A549 (cell line): Measurements from ENCODE around the gene ATP7B. TPM values are rescaled to one million over a fixed set of nuclear protein-coding genes. Genes with fewer than 3 reads are reported as not detected.
A peak's percentile ranks its signal among the peaks of the same experiment; 100 is the strongest.

Experiments
- ATAC-seq, 2 experiments: fragments of 200-7000 bp in 1 of 2; fragments of >200 bp in 1 of 2; cut with Nextera tagmentation in 1 of 2; cut with Tn5 transposase in 1 of 2; 3 replicates each; pipeline versions ENCODE4 v1.8.0 to v1.9.1; 2018 to 2020; ENCODE audit warnings: mild to moderate bottlenecking in 1 of 2, moderate library complexity in 1 of 2
- CTCF ChIA-PET: fragments of 300-600 bp; sonication (Branson Sonifier 250); formaldehyde crosslinking; extraction: SDS; loops from one replicate; lab custom pipeline; 2021; ENCODE audit warnings: antibody characterized with exemption, inconsistent platforms; lab: Yijun Ruan, JAX
- POLR2A ChIA-PET: fragments of 350-600 bp; formaldehyde crosslinking; extraction: SDS; loops from one replicate; lab custom pipeline; 2021; ENCODE audit warnings: antibody characterized with exemption, inconsistent platforms; lab: Yijun Ruan, JAX
- DNase-seq, 2 experiments: peaks; one replicate each; pipeline versions ENCODE4 v3.0.0 to v3.0.0-alpha.2; 2011 to 2016; ENCODE audit warnings: low read depth in 1 of 2, low spot score in 1 of 2
- FAIRE-seq: peaks from 2 replicates; lab custom pipeline; 2011; peaks lifted over from hg19 to GRCh38; lab: Jason Lieb, UNC
- H3K27ac ChIP-seq, 2 experiments: fragments of >200 bp; sonication (Bioruptor Twin); formaldehyde crosslinking; 3 replicates each; pipeline ENCODE4 v1.5.1; 2016 to 2017
- H3K4me1 ChIP-seq: fragments of >200 bp; sonication (Bioruptor Twin); formaldehyde crosslinking; 3 replicates; pipeline ENCODE4 v1.6.1; 2016
- H3K4me2 ChIP-seq: fragments of >200 bp; sonication (Bioruptor Twin); formaldehyde crosslinking; 3 replicates; pipeline ENCODE4 v1.6.1; 2016
- H3K4me3 ChIP-seq: fragments of >200 bp; sonication (Bioruptor Twin); formaldehyde crosslinking; 3 replicates; pipeline ENCODE4 v1.5.1; 2016
- H3K9me3 ChIP-seq: fragments of >200 bp; sonication (Bioruptor Twin); formaldehyde crosslinking; 3 replicates; pipeline ENCODE4 v1.6.1; 2016
- BHLHE40 ChIP-seq: IDR thresholded peaks from 2 replicates; pipeline ENCODE4 v1.6.1; 2012; ENCODE audit warnings: low read depth, low read length, inconsistent platforms
- CBX2 ChIP-seq: fragments of 200-600 bp; sonication (generic); IDR thresholded peaks from 2 replicates; pipeline ENCODE4 v1.6.1; 2016; ENCODE audit warnings: low read depth, mild to moderate bottlenecking, borderline replicate concordance
- CBX8 ChIP-seq: fragments of 200-600 bp; sonication (generic); IDR thresholded peaks from 2 replicates; pipeline ENCODE4 v1.6.1; 2016
- CEBPB ChIP-seq, 2 experiments: fragments of >200 bp in 1 of 2; sonication (Bioruptor Twin) in 1 of 2; formaldehyde crosslinking in 1 of 2; IDR thresholded peaks; 2 replicates each; pipeline ENCODE4 v1.6.1; 2012 to 2016
- CHD4 ChIP-seq: fragments of 200-600 bp; sonication (generic); IDR thresholded peaks from 2 replicates; pipeline ENCODE4 v1.6.1; 2016; ENCODE audit warnings: antibody characterized with exemption, mild to moderate bottlenecking, borderline replicate concordance
- EHF ChIP-seq: fragments of 250-450 bp; sonication (Bioruptor Pico); IDR thresholded peaks from 2 replicates; pipeline ENCODE4 v1.5.0; 2020; ENCODE audit warnings: mild to moderate bottlenecking
- EHMT2 ChIP-seq: fragments of 200-600 bp; sonication (generic); IDR thresholded peaks from 2 replicates; pipeline ENCODE4 v1.6.1; 2016; ENCODE audit warnings: antibody characterized with exemption, low read depth, mild to moderate bottlenecking, moderate library complexity
- FOXS1 ChIP-seq: fragments of 250-450 bp; sonication (Bioruptor Pico); IDR thresholded peaks from 2 replicates; pipeline ENCODE4 v1.5.0; 2020; ENCODE audit warnings: mild to moderate bottlenecking, moderate library complexity
- JUN ChIP-seq, 2 experiments: fragments of >200 bp; sonication (Bioruptor Twin); formaldehyde crosslinking; IDR thresholded peaks; 2 replicates in 1 of 2; 3 replicates in 1 of 2; pipeline ENCODE4 v1.6.1; 2016 to 2017
- KDM5A ChIP-seq: fragments of 200-600 bp; sonication (generic); IDR thresholded peaks from 2 replicates; pipeline ENCODE4 v1.6.1; 2016; ENCODE audit warnings: antibody characterized with exemption, mild to moderate bottlenecking
- MAFK ChIP-seq: fragments of 450-650 bp; IDR thresholded peaks from 2 replicates; pipeline ENCODE4 v1.6.1; 2014; ENCODE audit not compliant: partially characterized antibody
- NR3C1 ChIP-seq: fragments of >200 bp; sonication (Bioruptor Twin); formaldehyde crosslinking; IDR thresholded peaks from 3 replicates; pipeline ENCODE4 v1.6.1; 2017
- RARB ChIP-seq: fragments of 250-450 bp; sonication (Bioruptor Pico); IDR thresholded peaks from 2 replicates; pipeline ENCODE4 v1.8.0; 2021; ENCODE audit warnings: mild to moderate bottlenecking, moderate library complexity
- RCOR1 ChIP-seq: fragments of 150-350 bp; IDR thresholded peaks from 2 replicates; pipeline ENCODE4 v1.6.1; 2014; ENCODE audit warnings: antibody characterized with exemption, low read length, low read depth
- RNF2 ChIP-seq: fragments of 200-600 bp; sonication (generic); IDR thresholded peaks from 2 replicates; pipeline ENCODE4 v1.6.1; 2016; ENCODE audit warnings: low read depth, mild to moderate bottlenecking, antibody characterized with exemption, moderate library complexity, borderline replicate concordance
- SREBF2 ChIP-seq: fragments of 450-650 bp; IDR thresholded peaks from 2 replicates; pipeline ENCODE4 v1.6.1; 2014; ENCODE audit warnings: mild to moderate bottlenecking, moderate library complexity
- ZC3H11A ChIP-seq: fragments of 450-650 bp; IDR thresholded peaks from 2 replicates; pipeline ENCODE4 v1.6.1; 2014; ENCODE audit warnings: antibody characterized with exemption, mild to moderate bottlenecking
- WGBS: methylation state at CpG from one replicate; pipeline ENCODE4 v1.1.6; 2017; ENCODE audit errors: missing lambda C conversion rate; 5-methylcytosine and 5-hydroxymethylcytosine counted together
- polyA plus RNA-seq, 4 experiments: library from polyadenylated mRNA; depleted of rRNA in 3 of 4; stranded (reverse); fragments of >200 nt; fragmentation: RNase III in 1 of 4; extraction: RNeasy Plus Mini Kit Qiagen cat#74134 plus additional on column Dnase treatment in 1 of 4; gene quantifications; 2 replicates in 3 of 4; 3 replicates in 1 of 4; pipeline ENCODE4 v1.2.3, GENCODE V29; 2011 to 2017
- TF ChIP-seq, protein P1 (sequence below): fragments of 200-600 bp; sonication (generic); IDR thresholded peaks from 2 replicates; pipeline ENCODE4 v1.6.1; 2016; ENCODE audit warnings: antibody characterized with exemption, mild to moderate bottlenecking, moderate library complexity
- TF ChIP-seq, protein P2 (sequence below): fragments of >200 bp; sonication (Bioruptor Twin); formaldehyde crosslinking; IDR thresholded peaks from 2 replicates; pipeline ENCODE4 v1.6.1; 2016
- TF ChIP-seq, protein P3 (sequence below): fragments of >200 bp; sonication (Bioruptor Twin); formaldehyde crosslinking; IDR thresholded peaks from 3 replicates; pipeline ENCODE4 v1.6.1; 2016

Gene ATP7B
- polyA plus RNA-seq, 2 of the 4 experiments (the other 2 are of a cell fraction), result 2.8 to 3.9 TPM

DNA sequence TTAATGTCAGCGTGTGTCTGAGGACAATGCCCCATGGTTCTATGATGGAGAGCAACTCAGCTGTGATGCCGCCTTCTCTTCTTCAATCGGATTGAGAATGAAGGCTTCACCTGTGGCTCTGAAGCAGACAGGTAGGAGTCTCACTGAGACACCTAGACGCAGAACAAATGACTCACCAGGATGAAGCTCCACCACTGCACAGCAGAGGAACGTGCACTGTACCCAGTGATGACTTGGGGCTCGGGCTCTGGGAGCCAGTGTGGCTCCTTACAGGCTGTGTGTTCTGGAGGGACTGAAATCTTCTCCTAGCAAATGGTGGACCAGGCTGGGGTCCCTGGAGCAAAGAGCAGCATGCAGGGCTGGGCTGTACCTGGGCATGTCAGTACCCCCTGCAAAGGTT, 105.5 kb downstream of the ATP7B start:
- Histone ChIP-seq H3K4me2 (no peak overlapping the region), H3K9me3 (no peaks in the 10 kb centered on the region)
- TF ChIP-seq RNF2 (no peak), CBX2 (no peak), SREBF2 (no peak), KDM5A (no peak), EHF (CRISPR knock-in tag) (no peak), CBX8 (no peak), CEBPB (IDR thresholded peaks at IDR 0.05) (no peak), FOXS1 (CRISPR knock-in tag) (no peak), BHLHE40 (no peak), EHMT2 (no peak), ZC3H11A (no peak), RCOR1 (no peak), RARB (CRISPR knock-in tag) (no peak), NR3C1 (no peak)
- TF ChIP-seq, protein P1, sequence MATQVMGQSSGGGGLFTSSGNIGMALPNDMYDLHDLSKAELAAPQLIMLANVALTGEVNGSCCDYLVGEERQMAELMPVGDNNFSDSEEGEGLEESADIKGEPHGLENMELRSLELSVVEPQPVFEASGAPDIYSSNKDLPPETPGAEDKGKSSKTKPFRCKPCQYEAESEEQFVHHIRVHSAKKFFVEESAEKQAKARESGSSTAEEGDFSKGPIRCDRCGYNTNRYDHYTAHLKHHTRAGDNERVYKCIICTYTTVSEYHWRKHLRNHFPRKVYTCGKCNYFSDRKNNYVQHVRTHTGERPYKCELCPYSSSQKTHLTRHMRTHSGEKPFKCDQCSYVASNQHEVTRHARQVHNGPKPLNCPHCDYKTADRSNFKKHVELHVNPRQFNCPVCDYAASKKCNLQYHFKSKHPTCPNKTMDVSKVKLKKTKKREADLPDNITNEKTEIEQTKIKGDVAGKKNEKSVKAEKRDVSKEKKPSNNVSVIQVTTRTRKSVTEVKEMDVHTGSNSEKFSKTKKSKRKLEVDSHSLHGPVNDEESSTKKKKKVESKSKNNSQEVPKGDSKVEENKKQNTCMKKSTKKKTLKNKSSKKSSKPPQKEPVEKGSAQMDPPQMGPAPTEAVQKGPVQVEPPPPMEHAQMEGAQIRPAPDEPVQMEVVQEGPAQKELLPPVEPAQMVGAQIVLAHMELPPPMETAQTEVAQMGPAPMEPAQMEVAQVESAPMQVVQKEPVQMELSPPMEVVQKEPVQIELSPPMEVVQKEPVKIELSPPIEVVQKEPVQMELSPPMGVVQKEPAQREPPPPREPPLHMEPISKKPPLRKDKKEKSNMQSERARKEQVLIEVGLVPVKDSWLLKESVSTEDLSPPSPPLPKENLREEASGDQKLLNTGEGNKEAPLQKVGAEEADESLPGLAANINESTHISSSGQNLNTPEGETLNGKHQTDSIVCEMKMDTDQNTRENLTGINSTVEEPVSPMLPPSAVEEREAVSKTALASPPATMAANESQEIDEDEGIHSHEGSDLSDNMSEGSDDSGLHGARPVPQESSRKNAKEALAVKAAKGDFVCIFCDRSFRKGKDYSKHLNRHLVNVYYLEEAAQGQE, result no peak
- TF ChIP-seq, protein P2, sequence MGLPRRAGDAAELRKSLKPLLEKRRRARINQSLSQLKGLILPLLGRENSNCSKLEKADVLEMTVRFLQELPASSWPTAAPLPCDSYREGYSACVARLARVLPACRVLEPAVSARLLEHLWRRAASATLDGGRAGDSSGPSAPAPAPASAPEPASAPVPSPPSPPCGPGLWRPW, result no peak
- TF ChIP-seq, all 56 proteins: peak for 0
- WGBS, result 85% methylated on average over 5 of the region's 6 CpGs
- no peak for DNase-seq
- Histone ChIP-seq H3K27ac (no peak overlapping the region), H3K4me3 (no peak overlapping the region), H3K4me1 (no peaks in the 10 kb centered on the region)
- no peak for FAIRE-seq
- no peak for ATAC-seq
- CTCF ChIA-PET, result no interaction called here
- POLR2A ChIA-PET, result no interaction called here

DNA sequence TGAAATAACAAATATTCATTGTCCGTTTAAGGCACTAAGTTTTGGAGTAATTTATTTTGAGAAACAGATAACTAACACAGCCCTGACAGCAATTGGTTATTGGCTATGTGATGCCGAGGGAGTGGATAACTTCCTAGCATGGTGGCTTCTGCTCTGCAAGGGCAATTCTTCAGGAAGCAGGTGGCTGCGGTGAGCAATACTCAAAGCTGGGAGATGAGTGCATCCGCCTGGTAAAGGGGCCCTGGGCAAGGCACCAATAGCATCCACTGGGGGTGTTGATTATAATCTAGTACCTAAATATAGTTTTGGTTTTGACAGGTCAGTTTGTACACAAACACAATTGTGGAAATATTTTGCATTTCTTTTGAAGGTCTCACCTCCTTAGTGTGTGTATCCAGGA, 108.5 kb downstream of the ATP7B start:
- Histone ChIP-seq H3K4me3 (no peak overlapping the region), H3K4me1 (no peaks in the 10 kb centered on the region), H3K9me3 (no peaks in the 10 kb centered on the region), H3K27ac (no peak overlapping the region), H3K4me2 (no peak overlapping the region)
- DNase-seq (no peak), FAIRE-seq (no peak), ATAC-seq (no peak)
- POLR2A ChIA-PET, result no interaction called here
- TF ChIP-seq CHD4, result no peak
- no peak for TF ChIP-seq MAFK
- no peak for TF ChIP-seq JUN (IDR thresholded peaks at IDR 0.05)
- TF ChIP-seq, protein P3, sequence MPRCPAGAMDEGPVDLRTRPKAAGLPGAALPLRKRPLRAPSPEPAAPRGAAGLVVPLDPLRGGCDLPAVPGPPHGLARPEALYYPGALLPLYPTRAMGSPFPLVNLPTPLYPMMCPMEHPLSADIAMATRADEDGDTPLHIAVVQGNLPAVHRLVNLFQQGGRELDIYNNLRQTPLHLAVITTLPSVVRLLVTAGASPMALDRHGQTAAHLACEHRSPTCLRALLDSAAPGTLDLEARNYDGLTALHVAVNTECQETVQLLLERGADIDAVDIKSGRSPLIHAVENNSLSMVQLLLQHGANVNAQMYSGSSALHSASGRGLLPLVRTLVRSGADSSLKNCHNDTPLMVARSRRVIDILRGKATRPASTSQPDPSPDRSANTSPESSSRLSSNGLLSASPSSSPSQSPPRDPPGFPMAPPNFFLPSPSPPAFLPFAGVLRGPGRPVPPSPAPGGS, result no peak
- TF ChIP-seq, protein P2, result no peak
- 60% methylated on average over 4 of the region's 4 CpGs for WGBS
- CTCF ChIA-PET, result interaction anchor here (0.8 to 0.9 kb wide), 2 partner anchors 68 to 225 kb away, joined by 3 to 4 read pairs; no protein-coding TSS in a partner anchor

DNA sequence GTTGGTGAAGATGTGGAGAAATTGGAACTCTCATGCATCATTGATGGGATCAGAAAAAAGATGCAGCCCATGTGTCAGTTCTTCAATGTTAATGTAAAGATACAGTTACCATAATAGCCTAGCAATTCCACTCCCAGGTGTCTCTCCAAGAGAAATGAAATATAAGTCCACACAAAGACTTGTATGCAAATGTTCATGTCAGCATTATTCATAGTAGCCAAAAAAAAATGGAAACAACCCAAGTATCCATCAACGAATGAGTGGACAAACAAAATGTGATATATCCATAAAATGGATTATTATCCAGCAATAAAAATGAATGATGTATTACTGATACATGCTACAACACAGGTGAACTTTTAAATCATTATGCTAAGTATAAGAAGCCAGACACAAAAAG, 110.8 kb downstream of the ATP7B start:
- no peak for ATAC-seq
- no peak overlapping the region for H3K27ac ChIP-seq
- no peak overlapping the region for H3K4me2 ChIP-seq
- FAIRE-seq, result no peak
- TF ChIP-seq CHD4, result no peak
- TF ChIP-seq MAFK, result peak; percentile 48
- TF ChIP-seq, all 56 proteins: peak for 1
- H3K9me3 ChIP-seq, result no peaks in the 10 kb centered on the region
- H3K4me1 ChIP-seq, result no peaks in the 10 kb centered on the region
- no peak for DNase-seq
- POLR2A ChIA-PET, result no interaction called here
- 30% methylated on average over 1 of the region's 1 CpG for WGBS
- H3K4me3 ChIP-seq, result no peak overlapping the region
- CTCF ChIA-PET, result no interaction called here
